D721Med (cell line): ENCODE results near the gene KANK4.

Source experiments
- DNase-seq: peaks from one replicate; pipeline ENCODE4 v3.0.0; 2011; ENCODE audit warnings: low spot score; ENCODE audit not compliant: insufficient read length
- FAIRE-seq: peaks from 2 replicates; lab custom pipeline; 2011; peaks lifted over from hg19 to GRCh38; lab: Jason Lieb, UNC
- TF ChIP-seq, protein P1 (sequence below): IDR thresholded peaks from 2 replicates; pipeline ENCODE4 v1.5.1; 2012; ENCODE audit warnings: mild to moderate bottlenecking, control low read depth; ENCODE audit not compliant: insufficient read depth; ENCODE audit errors: missing control alignments

The KANK4 gene

DNA sequence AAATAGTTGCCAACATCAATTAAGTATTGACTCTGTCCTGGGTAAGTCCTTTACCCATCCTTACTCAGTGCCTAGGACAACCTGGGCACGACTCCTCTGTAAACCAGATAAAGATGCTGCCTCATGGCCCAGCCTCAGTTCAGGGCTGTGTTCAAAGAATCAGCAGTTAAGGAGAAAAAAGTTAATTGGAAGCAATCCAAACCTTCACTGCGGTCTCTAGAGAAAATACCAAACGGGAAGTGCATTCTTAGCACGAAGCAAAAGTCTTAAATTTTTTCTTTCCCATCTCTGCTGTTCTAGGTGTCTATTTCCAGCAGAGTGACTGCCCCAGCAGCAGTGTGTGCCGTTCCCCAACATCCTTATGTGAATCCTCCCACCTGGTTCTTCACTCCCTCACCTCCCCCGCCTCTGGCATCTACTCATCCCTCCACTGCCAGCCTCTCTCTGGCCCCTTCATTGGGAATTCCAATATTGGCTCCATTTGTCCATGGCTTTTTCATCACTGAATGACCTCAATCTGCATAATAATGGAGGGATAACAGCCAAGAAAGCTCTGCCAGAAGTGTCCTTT is 23.2 kb downstream of the KANK4 start:
- DNase-seq (no peak), FAIRE-seq (no peak)
- TF ChIP-seq, protein P1, sequence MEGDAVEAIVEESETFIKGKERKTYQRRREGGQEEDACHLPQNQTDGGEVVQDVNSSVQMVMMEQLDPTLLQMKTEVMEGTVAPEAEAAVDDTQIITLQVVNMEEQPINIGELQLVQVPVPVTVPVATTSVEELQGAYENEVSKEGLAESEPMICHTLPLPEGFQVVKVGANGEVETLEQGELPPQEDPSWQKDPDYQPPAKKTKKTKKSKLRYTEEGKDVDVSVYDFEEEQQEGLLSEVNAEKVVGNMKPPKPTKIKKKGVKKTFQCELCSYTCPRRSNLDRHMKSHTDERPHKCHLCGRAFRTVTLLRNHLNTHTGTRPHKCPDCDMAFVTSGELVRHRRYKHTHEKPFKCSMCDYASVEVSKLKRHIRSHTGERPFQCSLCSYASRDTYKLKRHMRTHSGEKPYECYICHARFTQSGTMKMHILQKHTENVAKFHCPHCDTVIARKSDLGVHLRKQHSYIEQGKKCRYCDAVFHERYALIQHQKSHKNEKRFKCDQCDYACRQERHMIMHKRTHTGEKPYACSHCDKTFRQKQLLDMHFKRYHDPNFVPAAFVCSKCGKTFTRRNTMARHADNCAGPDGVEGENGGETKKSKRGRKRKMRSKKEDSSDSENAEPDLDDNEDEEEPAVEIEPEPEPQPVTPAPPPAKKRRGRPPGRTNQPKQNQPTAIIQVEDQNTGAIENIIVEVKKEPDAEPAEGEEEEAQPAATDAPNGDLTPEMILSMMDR, result no peak

DNA sequence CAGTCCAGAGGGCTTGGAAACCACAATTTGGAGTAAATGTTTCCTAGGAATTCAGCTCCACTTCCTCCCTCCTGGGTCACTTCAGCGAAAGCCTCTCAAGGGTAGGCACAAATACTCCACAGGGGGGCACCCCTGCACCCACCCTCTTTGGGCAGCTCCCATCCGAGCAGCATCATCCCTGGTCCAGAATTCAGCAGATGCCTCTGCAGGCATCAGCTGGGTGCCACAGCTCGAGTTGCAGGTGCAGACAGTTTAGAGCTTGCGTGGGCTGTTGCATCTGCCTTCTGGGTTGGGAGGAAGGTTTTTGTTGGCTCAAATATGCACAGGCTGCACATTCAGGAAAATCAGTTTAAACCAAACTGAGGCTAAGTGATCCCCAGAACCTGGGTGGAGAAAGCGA is 25.0 kb downstream of the KANK4 start:
- TF ChIP-seq, protein P1, result peak; percentile 43
- FAIRE-seq, result no peak
- DNase-seq, result no peak

GRCh38 chr1:62288662-62289061 is 30.6 kb downstream of the KANK4 start:
- no peak for FAIRE-seq
- no peak for DNase-seq
- TF ChIP-seq, protein P1, result no peak

- TF ChIP-seq, protein P1, result no peak
- no peak for DNase-seq
- no peak for FAIRE-seq
These were observed 31.0 kb downstream of the KANK4 start for GRCh38 chr1:62288224-62288623.

DNA sequence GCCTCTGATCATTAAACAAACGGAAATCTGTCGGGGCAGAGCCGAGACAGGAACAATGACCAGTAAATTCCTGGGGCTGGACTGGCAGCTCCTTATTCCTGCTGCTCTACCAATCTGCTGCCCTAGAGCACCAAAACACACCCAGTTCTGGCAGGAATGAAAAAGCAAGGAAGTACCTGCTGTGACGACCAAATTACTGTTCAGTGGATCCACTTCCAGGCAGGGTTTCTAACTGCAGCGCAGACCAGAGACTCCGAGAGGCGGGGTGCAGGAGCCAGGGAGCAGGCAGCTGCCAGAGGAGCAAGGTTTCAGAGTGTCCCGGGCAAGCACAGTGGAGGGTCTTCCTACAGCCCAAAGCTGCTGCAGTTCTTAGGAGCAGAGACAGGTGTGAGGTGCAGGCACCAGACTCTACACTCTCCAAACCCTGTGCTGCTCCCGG is 32.4 kb downstream of the KANK4 start:
- no peak for DNase-seq
- TF ChIP-seq, protein P1, result no peak
- no peak for FAIRE-seq

DNA sequence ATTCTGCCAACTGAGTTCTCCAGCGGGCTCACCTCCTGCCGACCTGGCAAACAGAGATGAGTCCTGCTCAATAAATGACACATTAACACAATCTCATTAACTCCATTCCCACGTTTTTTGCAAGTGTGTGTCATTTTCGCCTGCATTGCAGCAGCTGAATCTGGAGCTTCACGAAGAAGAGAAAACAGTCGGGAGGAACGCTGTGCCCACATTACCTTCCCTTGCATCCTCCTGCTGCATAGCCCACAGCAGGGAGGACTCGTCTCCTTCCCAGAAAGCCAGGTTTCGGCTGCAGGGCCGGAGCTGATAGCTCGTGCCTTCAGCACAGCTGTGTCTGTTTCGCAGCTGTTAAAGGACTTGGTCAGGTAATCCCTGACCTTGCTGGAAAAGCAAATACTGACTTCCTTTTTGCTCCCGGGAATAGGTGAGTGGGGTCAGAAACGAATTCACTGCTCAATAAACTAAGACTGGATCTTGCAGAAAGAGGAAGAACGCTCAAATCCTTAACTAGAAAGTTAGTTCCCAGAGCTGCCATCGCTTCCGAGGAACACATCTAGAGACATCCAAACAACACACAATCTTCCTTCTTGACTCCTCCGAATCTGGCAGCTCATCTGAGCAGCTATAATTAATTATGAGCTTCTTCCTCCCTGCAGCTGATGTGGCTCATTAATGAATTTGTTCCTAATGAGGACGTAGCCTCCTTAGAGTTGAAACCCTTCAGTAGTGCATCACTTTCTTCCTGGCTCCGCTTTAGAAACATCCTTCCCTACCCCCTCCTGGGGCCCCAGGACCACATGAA is 33.0 kb downstream of the KANK4 start:
- TF ChIP-seq, protein P1, result no peak
- DNase-seq (no peak), FAIRE-seq (no peak)

GRCh38 chr1:62285440-62285839 is 33.8 kb downstream of the KANK4 start:
- no peak for DNase-seq
- TF ChIP-seq, protein P1, result no peak
- no peak for FAIRE-seq
